GM12878 (cell line): Measurements from ENCODE around the gene SRL. TPM values are rescaled to one million over a fixed set of nuclear protein-coding genes. Genes with fewer than 3 reads are reported as not detected.

Experiments
- ASH2L ChIP-seq: fragments of 300-600, 200-600 bp; sonication (generic); IDR thresholded peaks from 2 replicates; pipeline ENCODE4 v1.6.1; 2017; ENCODE audit warnings: low read depth, mild to moderate bottlenecking, borderline replicate concordance
- CBX3 ChIP-seq: fragments of 200-600 bp; sonication (generic); IDR thresholded peaks from 2 replicates; pipeline ENCODE4 v1.6.1; 2016; ENCODE audit warnings: low read depth, borderline replicate concordance
- CUX1 ChIP-seq: IDR thresholded peaks from 2 replicates; pipeline ENCODE4 v1.6.1; 2012; ENCODE audit warnings: improper control_type of control experiment, low read depth, low read length; ENCODE audit not compliant: insufficient replicate concordance
- EGR1 ChIP-seq, 2 experiments: IDR thresholded peaks; 1 replicate in 1 of 2; 2 replicates in 1 of 2; pipeline ENCODE4 v1.6.1; 2011 to 2012; ENCODE audit warnings: low read depth in 2 of 2, low read length in 2 of 2, borderline replicate concordance in 1 of 2, mild to moderate bottlenecking in 1 of 2, moderate library complexity in 1 of 2
- EZH2 ChIP-seq: IDR thresholded peaks from 2 replicates; pipeline ENCODE4 v1.6.1; 2012; ENCODE audit warnings: low read depth, mild to moderate bottlenecking, control low read depth, inconsistent platforms, low read length, borderline replicate concordance; ENCODE audit not compliant: control insufficient read depth
- FOXM1 ChIP-seq: IDR thresholded peaks from 2 replicates; pipeline ENCODE4 v1.6.1; 2012; ENCODE audit warnings: low read depth, mild to moderate bottlenecking, inconsistent platforms, low read length, moderate library complexity
- GABPA ChIP-seq: IDR thresholded peaks from 2 replicates; pipeline ENCODE4 v1.6.1; 2014; ENCODE audit warnings: antibody characterized with exemption, low read depth, mild to moderate bottlenecking, inconsistent platforms
- GATAD2B ChIP-seq: fragments of 450-650 bp; conservative IDR thresholded peaks from 2 replicates; pipeline ENCODE4 v1.6.1; 2017; ENCODE audit warnings: low read depth, mild to moderate bottlenecking, moderate library complexity
- IKZF1 ChIP-seq: fragments of 450-650 bp; conservative IDR thresholded peaks from 2 replicates; pipeline ENCODE4 v1.6.1; 2017; ENCODE audit warnings: antibody characterized with exemption, mild to moderate bottlenecking
- IKZF2 ChIP-seq, 2 experiments: fragments of 450-650 bp; IDR thresholded peaks; 2 replicates each; pipeline ENCODE4 v1.6.1; 2017; ENCODE audit warnings: mild to moderate bottlenecking in 2 of 2, moderate library complexity in 2 of 2
- KDM1A ChIP-seq: fragments of 200-600 bp; sonication (generic); IDR thresholded peaks from 2 replicates; pipeline ENCODE4 v1.6.1; 2016; ENCODE audit warnings: borderline replicate concordance
- MLLT1 ChIP-seq: fragments of 450-650 bp; IDR thresholded peaks from 2 replicates; pipeline ENCODE4 v1.6.1; 2016; ENCODE audit warnings: mild to moderate bottlenecking
- MXI1 ChIP-seq: fragments of 150-350 bp; IDR thresholded peaks from 2 replicates; pipeline ENCODE4 v1.6.1; 2011; ENCODE audit warnings: low read depth, mild to moderate bottlenecking, inconsistent platforms, low read length, improper control_type of control experiment
- RELB ChIP-seq: fragments of 450-650 bp; IDR thresholded peaks from 2 replicates; pipeline ENCODE4 v1.6.1; 2017; ENCODE audit warnings: low read depth, mild to moderate bottlenecking, moderate library complexity
- STAT3 ChIP-seq: IDR thresholded peaks from 2 replicates; pipeline ENCODE4 v1.6.1; 2011; ENCODE audit warnings: low read depth, low read length, improper control_type of control experiment
- ZBTB11 ChIP-seq: fragments of 450-650 bp; formaldehyde crosslinking; IDR thresholded peaks from 2 replicates; pipeline ENCODE4 v1.5.0; 2022; ENCODE audit warnings: mild to moderate bottlenecking, missing genetic modification characterization
- ZNF274 ChIP-seq: IDR thresholded peaks from one replicate; pipeline ENCODE4 v1.8.0; 2011; ENCODE audit not compliant: insufficient read length, insufficient read depth
- polyA plus RNA-seq, 11 experiments: library from polyadenylated mRNA; depleted of rRNA in 4 of 11; unstranded in 6 of 11; stranded (reverse) in 5 of 11; fragments of >200 nt; fragmentation: Nextera tagmentation in 4 of 11; fragmentation: Illumina TruSeq in 1 of 11; extraction: Ambion mirVana in 4 of 11; extraction: Trizol in 1 of 11; gene quantifications; 1 replicate in 1 of 11; 2 replicates in 10 of 11; pipeline versions ENCODE4 v1.2.1 to v1.2.3, GENCODE V29; 2011 to 2016; ENCODE audit warnings: inconsistent platforms in 2 of 11, missing spikeins in 2 of 11, low read depth in 1 of 11
- total RNA-seq, 4 experiments: library from RNA; depleted of rRNA in 3 of 4; stranded (reverse); fragments of >200 nt in 3 of 4; fragmentation: Illumina TruSeq in 1 of 4; extraction: Trizol in 1 of 4; gene quantifications; 2 replicates each; pipeline versions ENCODE4 v1.2.1 to v1.2.3, GENCODE V29; 2013 to 2021

Gene SRL
- total and polyA plus RNA-seq, 10 of the 15 experiments (the other 5 are each of a cell fraction or from before 2014, with no cell fraction given), result not detected

- TF ChIP-seq IKZF1 (peak; percentile 91), ZNF274 (no peak), EGR1 (IDR thresholded peaks at IDR 0.05; ENCODE audit: borderline replicate concordance in 1 of 2, low read depth in 2 of 2, low read length in 2 of 2) (peak in 1 of 2 experiments; percentile 93; a peak in 2 of 3 replicates), KDM1A (no peak), CUX1 (no peak), CBX3 (no peak), ASH2L (no peak), RELB (peak; percentile 63; the same call in 1 of the 2 replicates), ZBTB11 (CRISPR knock-in tag) (0 out of 2 replicates have a peak, but pooled peaks have one; percentile 37), EZH2 (no peak), FOXM1 (no peak), STAT3 (no peak), GATAD2B (peak; percentile 93), MXI1 (peak; percentile 60; the same call in 1 of the 2 replicates), MLLT1 (peak; percentile 51; the same call in 1 of the 2 replicates), GABPA (peak; percentile 39; the same call in 1 of the 2 replicates), IKZF2 (IDR thresholded peaks at IDR 0.05) (peak; percentile 82 to 85)
Measured at GRCh38 chr16:4183237-4184037, 58.4 kb downstream of the SRL start (continued).
